CD4-positive, alpha-beta T cell treated with Interleukin-6 at 100 ng/mL for 8 hours (primary cell): Measurements from ENCODE around the gene THRB.

Experiments used
- DNase-seq: peaks from one replicate; pipeline ENCODE4 v3.0.0-alpha.2; 2020; ENCODE audit warnings: mixed read lengths, low spot score

The THRB gene

DNA sequence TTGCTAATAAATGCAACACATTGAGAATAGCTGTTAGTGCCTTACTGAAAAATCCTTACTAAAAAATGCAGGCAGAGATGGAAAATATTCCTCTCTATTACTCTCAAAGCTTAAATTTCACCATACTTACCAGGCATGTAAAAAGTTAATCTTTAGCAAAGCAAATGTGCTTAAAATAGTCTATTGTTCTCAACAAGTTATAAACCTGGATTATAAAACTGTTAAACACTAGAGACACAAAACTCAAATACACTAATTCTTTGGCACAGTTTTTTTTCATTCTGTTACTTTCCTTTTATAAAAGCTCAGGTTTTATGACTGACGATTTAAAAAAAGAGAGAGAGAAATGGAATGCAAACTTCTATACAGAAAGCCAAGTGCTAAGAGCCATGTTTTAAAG, 119.8 kb downstream of the THRB start:
- no peak for DNase-seq

DNA sequence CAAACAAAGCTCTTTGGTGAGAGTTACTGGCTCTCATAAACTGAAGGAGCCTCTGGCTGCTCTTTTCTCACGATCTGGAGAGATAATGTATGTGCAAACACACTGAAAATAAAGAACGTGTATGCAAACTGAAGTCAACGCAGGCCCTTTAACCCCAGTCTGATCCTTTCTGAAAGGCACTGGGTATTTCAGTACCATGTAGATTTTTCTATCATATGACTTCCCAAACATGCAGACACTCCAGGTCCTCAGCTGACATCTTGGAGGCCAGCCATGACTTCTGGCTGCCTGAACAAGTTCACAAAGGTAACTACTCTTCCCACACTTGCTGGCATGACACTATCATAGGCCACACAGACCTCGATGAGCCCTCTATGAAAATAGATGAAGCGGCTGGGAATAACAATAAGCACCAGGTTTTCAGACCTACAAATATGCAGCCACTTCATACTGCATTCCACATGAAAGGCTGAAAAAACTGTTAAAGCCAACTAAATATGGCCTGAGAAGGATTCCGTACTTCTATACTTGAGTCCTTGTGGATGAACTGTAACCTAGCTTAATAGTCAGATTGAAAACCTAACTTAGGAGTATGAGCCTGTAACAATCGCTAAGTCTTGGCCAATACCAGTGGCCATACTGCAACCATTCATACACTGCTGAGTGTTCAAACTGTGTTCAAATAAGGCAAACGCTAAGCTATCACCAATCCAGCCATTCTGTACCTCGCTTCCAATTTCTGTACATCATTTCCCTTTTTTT, 121.3 kb downstream of the THRB start:
- DNase-seq, result no peak

DNA sequence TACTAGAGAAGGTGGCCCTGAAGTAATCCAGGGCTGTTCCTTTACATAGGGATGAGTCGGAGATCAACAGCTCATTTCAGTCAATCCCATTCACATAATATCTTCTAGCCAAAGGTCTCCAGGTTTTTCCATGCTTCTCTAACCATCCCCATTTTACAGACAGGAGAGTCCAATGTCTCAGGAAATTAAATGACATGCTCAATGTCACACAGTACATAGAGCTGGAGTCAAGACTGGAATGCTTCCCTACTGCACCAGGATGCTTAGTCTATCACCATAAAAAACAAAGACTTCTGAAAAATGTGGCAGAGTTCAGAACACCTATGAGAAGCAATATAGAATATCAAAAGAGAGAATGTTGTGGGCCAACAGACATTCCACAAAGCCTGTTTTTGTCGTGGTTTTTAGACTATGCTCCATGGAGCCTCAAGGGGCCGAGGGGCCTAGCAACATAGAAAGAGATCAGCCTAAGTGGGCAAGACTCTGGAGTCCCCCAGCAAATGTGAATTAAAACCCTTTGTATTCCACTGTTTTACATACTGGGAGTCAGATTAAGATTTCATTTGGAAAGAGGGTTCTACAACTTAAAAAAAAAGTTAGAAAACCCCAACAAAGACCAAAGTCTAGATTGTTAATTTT, 122.0 kb downstream of the THRB start:
- DNase-seq, result no peak

DNA sequence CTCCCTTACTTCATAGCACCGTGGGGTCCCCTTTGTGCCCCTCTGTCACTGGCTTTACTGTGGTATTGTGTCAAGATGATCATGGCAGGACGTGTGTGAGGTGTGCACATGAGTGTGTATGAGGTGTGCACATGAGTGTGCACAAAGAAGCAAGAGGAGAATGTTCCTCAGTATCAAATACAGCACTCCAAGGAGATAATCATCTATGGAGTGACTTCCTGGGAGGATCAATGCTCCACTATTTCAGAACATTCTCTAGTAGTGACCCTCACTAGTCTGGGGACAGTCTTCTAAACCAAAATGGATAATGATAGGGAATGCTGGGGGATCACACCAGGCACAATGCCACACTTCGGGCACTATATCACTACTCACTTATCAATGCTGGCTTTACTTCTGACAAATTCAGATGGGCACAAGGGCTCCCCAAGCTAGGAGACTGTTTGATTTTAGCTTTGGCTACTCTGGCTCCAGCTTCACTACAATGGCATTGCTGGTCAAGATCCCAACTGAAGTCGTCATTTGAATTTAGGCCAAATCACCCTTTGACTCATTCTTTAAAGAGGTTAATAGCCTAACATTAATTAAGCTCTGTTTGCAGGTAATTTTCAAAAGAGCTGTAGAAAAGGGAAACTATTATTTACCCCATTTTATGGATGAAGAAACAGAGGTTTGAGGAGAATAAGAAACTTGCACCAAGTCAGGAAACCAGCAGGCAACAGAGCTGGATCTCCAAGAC, 124.1 kb downstream of the THRB start:
- no peak for DNase-seq

DNA sequence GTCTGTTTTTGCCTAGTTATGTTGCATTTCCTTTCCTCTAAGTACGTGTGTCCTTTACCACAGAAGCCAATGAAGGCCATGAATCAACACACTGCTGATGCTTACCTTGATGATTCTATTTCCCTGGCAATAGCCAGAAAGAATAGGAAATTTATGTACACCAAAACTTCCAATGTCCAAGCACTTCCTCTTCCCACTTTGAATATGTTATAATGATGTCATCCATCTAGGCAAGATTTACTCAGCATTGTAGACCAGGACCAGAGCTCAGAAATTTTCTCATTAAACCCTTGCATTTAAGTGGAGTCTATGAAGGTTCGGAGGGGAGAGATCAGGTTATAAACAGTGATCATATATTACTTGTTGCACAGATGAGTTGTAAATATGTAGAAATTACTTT, 126.0 kb downstream of the THRB start:
- DNase-seq, result no peak

DNA sequence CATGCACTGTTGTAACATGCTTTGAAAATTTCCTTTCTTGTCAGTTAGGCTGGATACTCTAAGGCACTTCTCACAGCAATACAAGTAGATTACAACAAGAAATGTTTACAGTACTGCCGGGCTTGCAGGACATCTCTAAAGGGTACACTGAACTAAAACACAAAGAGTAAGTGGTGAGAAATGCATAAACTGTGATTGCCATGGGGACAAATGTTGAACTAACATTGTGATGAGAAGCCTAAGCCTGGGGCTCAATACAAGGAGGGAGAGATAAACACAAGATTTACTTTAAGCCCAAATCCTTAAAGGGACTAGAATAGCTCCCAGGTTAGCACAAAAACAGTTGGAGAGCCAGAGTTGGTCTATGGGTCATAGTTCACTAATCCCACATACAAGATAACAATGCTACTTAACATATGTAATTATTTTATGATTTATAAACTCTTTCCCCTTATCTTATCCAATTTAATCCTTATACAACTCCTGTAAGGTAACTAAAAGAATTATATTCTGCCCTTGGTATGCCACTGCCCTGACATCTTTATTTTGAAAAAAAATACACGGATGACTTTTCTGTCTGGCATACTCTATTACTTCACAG, 126.9 kb downstream of the THRB start:
- no peak for DNase-seq

DNA sequence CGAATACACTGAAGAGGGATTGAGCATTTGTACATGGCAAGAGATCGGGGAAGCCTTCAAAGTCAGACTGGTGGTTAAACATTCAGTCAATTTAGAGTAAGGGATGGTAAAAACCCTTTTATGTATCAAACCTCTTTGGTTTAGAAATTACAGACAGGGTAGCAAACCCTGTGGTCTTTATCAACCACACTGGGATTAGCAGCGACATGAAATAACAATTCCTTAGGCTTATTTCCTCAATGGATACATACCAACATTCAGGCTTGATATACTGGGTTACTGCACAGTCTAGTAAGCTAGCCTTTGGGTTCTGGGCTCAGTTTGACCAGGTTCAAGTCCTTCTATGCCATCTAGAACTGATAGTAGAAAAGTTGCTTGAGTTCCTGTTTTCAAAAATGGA, 127.4 kb downstream of the THRB start:
- DNase-seq, result no peak

DNA sequence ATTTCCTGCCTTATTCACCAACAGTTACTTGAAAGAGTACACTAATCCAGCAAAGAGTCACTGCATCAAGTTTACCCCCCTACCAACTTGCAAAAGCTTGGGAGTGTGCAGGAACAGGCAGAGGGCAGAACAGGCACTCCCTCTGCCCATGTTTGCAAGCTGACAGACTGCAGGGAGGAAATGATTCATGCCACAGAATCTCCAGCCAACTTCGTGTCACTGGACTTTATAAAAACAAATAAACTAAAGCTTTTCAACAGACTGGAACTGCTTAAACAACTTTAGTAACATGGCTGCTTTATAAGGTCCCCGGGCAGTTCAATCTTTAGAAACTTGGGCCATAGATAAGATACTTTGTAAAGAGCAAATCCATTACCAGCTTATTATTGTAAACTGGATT, 129.5 kb downstream of the THRB start:
- DNase-seq, result no peak

DNA sequence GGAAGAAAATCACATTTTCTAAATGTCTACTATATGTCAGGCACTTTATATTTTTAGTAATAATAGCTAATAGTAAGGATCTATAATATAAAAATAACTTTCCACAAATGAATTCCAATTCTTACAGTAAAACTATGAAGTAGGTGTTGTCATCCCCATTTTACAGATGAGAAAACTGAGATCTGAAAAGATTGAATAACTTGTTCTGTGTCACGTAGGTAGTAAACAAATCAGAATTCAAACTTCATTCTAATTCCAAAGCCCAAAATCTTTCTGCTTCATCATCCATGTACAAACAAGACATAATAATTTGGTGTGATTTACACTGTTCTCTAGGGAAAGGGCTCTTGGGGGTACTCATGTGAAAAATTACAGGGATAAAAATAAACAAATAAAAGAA, 130.3 kb downstream of the THRB start:
- no peak for DNase-seq

DNA sequence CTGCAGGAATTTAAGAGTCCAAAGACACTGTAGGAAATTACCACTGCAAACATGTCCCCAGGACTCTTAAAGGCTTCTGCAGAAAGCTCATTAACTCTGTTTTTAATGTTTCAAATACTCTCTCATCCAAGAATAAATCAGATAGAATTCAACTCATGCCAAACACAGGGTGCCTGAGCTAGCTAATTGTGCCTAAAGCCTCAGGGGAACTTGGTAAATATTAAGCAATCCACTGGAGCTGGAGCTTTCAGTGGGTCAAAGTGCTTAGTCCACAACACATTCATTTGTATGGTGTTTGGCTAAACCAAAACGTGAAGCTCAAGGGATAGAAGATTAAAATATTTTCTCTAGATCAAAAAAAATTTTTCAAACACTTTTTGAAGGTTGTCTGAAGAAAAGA, 131.4 kb downstream of the THRB start:
- no peak for DNase-seq

DNA sequence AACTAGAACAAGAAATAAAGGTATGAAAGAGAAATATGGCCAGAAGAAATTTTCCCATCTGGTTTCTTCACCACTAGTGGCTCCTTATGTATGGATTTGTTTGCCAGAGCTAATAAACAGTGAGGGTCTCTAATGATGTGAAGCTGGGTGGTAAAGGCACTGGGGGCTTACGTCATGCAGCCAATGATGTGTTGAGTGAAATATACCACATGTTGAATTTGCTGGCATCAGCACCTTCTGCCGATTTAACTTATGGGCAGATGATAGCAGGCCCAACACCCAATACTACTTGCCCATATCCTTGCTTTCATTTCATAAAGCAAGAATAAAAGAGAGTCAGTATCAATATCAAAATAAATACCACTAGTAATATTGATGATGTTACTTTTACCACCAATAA, 133.0 kb downstream of the THRB start:
- no peak for DNase-seq

DNA sequence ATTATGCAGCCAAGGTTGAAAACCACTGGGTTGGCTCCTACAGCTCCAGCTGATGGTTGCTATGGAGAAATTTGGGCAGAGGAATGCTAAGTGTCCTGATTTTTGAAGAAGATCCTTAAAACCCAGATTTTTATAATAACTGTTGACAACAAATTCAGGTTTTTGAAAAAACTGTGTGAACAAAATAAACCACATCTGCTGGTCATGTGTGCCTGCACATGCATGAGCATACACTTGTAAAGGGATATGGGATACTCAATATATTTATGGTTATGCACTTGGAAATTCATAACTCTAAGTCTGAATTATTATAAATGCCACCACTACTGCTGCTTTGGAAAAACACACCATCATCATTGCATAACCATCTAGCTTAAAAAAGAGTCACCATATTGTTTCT, 133.7 kb downstream of the THRB start:
- no peak for DNase-seq

DNA sequence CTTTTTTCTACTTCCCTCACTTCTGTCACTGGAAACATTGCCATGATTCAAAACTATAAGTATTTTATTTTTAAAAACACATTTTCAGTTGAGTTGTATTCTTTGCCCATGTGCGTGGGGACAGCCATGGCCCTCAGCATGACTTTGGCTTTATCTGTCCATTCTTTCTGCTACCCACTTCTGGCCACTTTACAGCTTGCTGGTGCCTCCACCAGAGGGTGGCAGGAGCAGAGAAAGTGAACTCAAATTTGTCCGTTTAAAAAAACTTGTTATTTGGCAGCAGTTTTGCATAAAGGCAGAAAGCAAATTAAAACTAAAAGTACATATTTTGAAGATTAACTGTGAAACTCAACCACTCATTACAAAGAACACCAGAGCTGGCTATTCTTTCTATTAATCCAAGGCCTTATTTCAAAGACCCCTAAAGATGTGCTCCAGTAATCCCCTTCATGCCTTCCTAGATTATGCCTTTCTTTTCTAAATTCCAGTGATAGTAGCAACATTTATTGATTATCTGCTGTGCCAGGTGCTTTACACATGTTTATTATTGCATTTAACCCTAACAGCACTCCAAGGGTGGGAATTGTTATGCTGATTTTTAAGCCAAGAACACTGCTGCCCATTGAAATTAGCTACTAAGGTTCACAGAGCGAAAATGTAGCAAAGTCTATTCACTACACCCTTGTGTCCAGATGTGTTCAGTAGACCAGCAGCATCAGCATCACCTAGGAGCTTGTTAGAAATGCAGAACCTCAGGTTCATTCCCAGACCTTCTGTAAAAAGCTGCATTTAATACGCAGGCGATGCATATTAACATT, 134.8 kb downstream of the THRB start:
- no peak for DNase-seq

DNA sequence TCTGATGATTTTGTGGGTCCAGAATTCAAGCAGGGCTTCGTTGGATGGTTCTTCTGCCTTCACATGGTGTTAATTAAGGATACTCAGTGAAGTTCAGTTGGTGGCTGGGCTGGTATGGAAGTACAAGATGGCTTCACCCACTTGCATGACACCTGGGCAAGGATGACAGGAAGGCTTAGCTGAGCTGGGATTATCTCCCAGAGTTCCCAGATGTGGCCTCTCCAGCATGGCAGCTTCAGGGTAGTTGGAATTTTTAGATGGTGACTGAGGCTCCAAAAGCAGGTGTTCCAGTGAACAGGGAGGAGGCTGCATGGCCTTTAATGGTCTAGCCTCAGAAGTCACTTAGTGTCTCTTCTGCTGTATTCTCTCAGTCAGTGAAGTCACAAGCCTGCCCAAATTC, 135.5 kb downstream of the THRB start:
- no peak for DNase-seq

DNA sequence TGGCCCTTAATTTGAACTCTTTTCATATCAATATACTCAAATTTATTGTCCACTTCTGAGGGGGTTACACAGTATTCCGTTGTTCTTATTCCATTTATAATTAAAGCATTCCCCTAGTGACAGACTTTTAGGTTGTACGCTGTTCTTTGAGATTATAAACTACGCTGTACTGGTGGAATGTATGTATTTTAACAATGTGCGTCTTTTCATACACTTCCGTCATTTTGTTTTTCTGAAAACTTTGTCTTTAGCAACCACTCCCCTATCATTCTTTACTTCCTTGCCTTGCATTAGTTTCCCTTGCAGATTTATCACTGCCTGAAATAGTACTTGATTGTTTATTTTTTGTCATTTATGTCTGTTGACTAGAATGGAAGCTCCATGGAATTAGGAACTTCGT, 137.0 kb downstream of the THRB start:
- DNase-seq, result no peak

DNA sequence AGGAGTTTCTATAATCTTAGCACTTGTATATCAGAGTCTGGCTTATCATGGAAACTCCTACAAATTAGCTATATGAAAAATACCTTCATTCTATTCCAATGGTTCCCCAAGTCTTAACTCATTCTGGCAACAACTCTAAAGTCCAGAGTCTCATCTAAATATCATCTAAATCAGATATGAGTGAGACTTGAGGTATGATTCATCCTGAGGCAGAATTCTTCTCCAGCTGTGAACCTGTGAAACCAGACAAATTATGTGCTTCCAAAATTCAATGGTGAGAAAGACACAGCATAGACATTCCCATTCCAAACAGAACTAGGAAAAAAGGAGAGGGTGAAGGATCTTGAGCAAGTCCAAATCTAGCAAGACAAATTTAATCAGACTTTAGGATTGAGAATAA, 138.8 kb downstream of the THRB start:
- no peak for DNase-seq

DNA sequence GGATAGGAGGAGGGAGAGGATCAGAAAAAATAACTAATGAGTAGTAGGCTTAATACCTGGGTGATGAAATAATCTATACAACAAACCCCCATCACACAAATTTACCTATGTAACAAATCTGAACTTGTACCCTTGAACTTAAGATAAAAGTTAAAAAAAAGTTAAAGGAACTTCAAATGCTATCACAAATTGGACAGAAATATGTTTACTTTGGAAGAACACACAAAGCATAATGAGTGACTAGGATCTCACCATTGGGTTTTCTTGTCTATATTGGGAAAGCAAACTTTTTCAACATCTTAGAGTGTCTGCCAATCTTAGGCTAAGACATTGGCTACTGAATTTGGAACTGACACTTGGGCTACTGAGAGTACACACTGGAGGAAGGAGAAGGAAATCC, 140.4 kb downstream of the THRB start:
- no peak for DNase-seq

DNA sequence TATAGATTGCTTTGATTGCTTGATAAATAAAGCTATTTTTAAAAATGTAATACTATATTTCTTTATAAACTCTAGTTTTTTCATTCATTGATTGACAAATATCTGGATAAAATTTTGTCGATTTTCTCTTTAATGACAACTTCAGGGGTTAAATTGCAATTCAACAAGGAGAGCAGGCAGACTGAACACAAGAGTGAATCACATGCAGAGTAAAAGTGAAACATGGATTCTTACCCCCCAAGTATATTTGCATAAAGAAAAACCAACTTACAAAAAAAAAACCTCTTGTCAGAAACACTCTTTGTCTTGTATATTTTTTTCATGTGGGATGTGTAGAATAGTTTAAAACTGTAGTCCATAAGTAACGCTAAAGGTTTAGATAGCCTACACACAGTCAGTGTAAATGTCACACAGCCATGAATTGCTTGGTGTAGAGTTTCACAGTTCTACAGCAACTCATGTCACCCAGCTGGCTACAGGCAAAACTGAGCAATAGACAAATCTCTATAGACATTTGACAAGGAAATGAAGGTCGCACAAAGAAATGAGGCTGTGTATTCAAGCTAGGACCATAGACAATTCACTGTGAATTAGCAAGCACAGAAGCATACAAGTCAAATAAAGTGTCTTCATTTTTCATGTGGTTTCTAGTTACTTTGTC, 141.6 kb downstream of the THRB start:
- no peak for DNase-seq

DNA sequence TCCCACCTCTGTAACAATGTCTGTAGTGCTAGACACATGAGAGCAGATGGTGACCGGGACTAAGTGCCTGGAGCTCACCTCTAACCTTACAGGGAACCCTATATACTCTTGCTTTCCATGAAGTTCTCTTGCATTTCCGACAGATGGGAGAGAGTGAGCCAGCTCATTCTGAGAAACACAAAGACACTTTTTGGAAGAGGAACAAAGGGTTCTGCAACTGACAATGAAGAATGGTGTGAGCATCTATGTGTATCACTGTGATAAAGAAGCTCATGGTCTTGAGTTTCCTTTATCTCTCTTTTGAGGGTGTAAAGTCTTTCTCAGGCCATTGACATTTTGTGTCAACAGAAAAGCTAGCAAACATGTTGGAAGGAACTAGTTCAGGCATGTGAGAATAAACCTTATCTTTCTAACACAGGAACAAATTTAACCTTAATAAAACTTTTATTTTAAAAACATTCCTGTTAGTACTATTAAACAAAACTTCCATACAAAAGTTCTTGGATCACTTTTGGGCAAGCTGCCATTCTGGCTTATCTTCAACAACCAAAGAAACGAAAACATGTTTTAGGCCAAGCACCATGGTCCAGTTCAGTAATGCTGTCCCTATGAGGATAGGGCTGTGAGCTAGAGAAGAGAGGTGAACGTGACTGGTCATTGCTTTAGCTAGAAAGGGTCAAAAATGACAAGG, 142.7 kb downstream of the THRB start:
- no peak for DNase-seq

DNA sequence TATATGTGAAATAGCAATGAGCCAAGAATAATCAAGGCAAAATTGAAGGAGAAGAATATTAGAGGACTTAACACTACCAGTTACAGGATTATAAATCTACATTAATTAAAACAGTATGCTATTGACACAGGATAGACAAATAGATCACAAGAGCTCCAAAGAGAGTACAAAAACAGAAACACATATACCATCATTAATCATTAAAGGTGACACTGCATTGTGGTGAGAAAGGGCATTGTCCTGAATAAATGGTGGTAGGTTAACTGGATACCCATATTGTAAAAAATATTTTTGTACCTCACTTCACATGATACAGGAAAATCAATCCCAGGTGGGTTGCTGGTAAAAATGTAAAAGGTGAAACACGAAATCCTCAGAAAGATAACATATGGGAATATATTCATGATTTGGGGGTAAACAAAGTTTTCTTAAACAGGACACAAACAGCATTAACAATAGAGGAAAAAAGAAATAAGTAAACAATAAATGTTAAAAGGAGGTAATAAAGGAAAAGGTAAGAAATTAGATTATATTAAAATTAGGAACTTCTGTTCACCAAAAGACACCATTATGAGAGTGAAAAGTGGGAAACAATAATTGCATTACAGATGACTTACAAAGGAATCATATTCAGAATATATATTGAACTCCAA, 145.2 kb downstream of the THRB start:
- no peak for DNase-seq
